Activated CD8-positive, alpha-beta T cell treated with anti-CD3 and anti-CD28 coated beads for 36 hours (primary cell): ENCODE results near the gene SLC24A3. TPM values are rescaled to one million over a fixed set of nuclear protein-coding genes. Genes with fewer than 3 reads are reported as not detected.
"Not testable (repeated sequence)": the region's sequence is repeated elsewhere in the genome, so short reads cannot be mapped to it uniquely, and the experiment has no call there.

Source experiments
- ATAC-seq: fragments of 200-7000 bp; cut with Tn5 transposase; one replicate; pipeline ENCODE4 v1.10.0; 2021; ENCODE audit warnings: mild to moderate bottlenecking, moderate library complexity
- CTCF ChIA-PET: fragments of 350-600 bp; sonication (Branson Sonifier 250); formaldehyde crosslinking; loops from one replicate; lab custom pipeline; 2021; ENCODE audit warnings: antibody characterized with exemption; lab: Charles Lee
- POLR2A ChIA-PET: fragments of 350-600 bp; sonication (Branson Sonifier 250); formaldehyde crosslinking; loops from one replicate; lab custom pipeline; 2021; ENCODE audit warnings: antibody characterized with exemption; lab: Charles Lee
- DNase-seq: peaks from one replicate; pipeline ENCODE4 v3.0.0-alpha.2; 2020
- H3K27ac Mint-ChIP-seq: one replicate; pipeline ENCODE4 v1.8.0; 2021; ENCODE audit warnings: mild to moderate bottlenecking, mixed read lengths
- H3K27me3 Mint-ChIP-seq: one replicate; pipeline ENCODE4 v1.8.0; 2021; ENCODE audit warnings: mixed read lengths
- H3K36me3 Mint-ChIP-seq: one replicate; pipeline ENCODE4 v1.8.0; 2021; ENCODE audit warnings: low read depth, mixed read lengths
- H3K4me1 Mint-ChIP-seq: one replicate; pipeline ENCODE4 v1.8.0; 2021; ENCODE audit warnings: low read depth, mixed read lengths
- H3K4me3 Mint-ChIP-seq: one replicate; pipeline ENCODE4 v1.8.0; 2021; ENCODE audit warnings: mild to moderate bottlenecking, moderate library complexity, mixed read lengths
- H3K9me3 Mint-ChIP-seq: one replicate; pipeline ENCODE4 v1.8.0; 2021; ENCODE audit warnings: mixed read lengths
- intact Hi-C: fragments of 100-400 bp; cut with micrococcal nuclease; formaldehyde crosslinking; loops from one replicate; pipeline ENCODE4 v1.10.0; 2022
- total RNA-seq, 2 experiments: library from RNA; stranded (reverse); gene quantifications; one replicate each; pipeline ENCODE4 v1.2.3, GENCODE V29; 2021
- TF ChIP-seq, protein P1 (sequence below): fragments of 200-600 bp; IDR thresholded peaks from one replicate; pipeline ENCODE4 v1.8.0; 2022; ENCODE audit warnings: antibody characterized with exemption, mild to moderate bottlenecking

The SLC24A3 gene
- total RNA-seq, 2 experiments from 2014 or later, result not detected

- Mint-ChIP-seq H3K27ac (no peak overlapping the region), H3K27me3 (peaks cover 10% of the 10 kb centered on the region), H3K4me3 (no peak overlapping the region), H3K4me1 (no peaks in the 10 kb centered on the region), H3K36me3 (no peaks in the 10 kb centered on the region), H3K9me3 (peaks cover 6% of the 10 kb centered on the region)
- CTCF ChIA-PET, result no interaction called here
- DNase-seq (no peak), ATAC-seq (no peak)
- POLR2A ChIA-PET, result no interaction called here
- TF ChIP-seq, protein P1, sequence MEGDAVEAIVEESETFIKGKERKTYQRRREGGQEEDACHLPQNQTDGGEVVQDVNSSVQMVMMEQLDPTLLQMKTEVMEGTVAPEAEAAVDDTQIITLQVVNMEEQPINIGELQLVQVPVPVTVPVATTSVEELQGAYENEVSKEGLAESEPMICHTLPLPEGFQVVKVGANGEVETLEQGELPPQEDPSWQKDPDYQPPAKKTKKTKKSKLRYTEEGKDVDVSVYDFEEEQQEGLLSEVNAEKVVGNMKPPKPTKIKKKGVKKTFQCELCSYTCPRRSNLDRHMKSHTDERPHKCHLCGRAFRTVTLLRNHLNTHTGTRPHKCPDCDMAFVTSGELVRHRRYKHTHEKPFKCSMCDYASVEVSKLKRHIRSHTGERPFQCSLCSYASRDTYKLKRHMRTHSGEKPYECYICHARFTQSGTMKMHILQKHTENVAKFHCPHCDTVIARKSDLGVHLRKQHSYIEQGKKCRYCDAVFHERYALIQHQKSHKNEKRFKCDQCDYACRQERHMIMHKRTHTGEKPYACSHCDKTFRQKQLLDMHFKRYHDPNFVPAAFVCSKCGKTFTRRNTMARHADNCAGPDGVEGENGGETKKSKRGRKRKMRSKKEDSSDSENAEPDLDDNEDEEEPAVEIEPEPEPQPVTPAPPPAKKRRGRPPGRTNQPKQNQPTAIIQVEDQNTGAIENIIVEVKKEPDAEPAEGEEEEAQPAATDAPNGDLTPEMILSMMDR, result no peak
- intact Hi-C loops, result no loop called here
Measured at GRCh38 chr20:19748681-19749080, 536.2 kb downstream of the SLC24A3 start.

DNA sequence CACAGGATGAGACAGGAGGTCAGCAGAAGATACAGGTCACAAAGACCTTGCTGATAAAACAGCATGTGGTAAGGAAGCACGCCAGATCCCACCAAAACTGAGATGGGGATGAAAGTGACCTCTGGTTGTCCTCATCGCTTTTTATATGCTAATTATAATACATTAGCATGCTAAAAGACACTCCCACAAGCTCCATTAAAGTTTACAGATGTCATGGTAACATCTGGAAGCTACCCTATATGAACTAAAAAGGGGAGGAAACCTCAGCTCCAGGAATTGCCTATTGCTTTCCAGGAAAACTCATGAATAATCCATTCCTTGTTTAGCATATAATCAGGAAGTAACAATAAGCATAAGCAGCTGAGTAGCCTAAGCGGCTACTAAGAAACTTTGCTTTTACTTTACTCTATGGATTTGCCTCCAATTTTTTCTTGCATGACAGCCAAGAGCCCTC lies 537.2 kb downstream of the SLC24A3 start:
- ChIA-PET POLR2A (no interaction called here), CTCF (no interaction called here)
- Mint-ChIP-seq H3K36me3 (no peaks in the 10 kb centered on the region), H3K27me3 (peaks cover 7% of the 10 kb centered on the region), H3K4me1 (no peaks in the 10 kb centered on the region), H3K9me3 (peaks cover 4% of the 10 kb centered on the region), H3K27ac (no peak overlapping the region), H3K4me3 (no peak overlapping the region)
- ATAC-seq, result no peak
- intact Hi-C loops, result no loop called here
- DNase-seq, result no peak
- TF ChIP-seq, protein P1, result no peak

- Mint-ChIP-seq H3K4me1 (no peaks in the 10 kb centered on the region), H3K27me3 (peaks cover 6% of the 10 kb centered on the region), H3K9me3 (peaks cover 4% of the 10 kb centered on the region), H3K27ac (no peak overlapping the region), H3K4me3 (no peak overlapping the region), H3K36me3 (no peaks in the 10 kb centered on the region)
- intact Hi-C loops, result no loop called here
- ATAC-seq, result no peak
- TF ChIP-seq, protein P1, result no peak
- ChIA-PET CTCF (no interaction called here), POLR2A (interaction anchor here (0.6 kb wide), 1 partner anchor 1986 kb away, joined by 3 read pairs; no protein-coding TSS in a partner anchor)
- DNase-seq, result no peak
Measured at GRCh38 chr20:19750101-19750606, 537.7 kb downstream of the SLC24A3 start.

DNA sequence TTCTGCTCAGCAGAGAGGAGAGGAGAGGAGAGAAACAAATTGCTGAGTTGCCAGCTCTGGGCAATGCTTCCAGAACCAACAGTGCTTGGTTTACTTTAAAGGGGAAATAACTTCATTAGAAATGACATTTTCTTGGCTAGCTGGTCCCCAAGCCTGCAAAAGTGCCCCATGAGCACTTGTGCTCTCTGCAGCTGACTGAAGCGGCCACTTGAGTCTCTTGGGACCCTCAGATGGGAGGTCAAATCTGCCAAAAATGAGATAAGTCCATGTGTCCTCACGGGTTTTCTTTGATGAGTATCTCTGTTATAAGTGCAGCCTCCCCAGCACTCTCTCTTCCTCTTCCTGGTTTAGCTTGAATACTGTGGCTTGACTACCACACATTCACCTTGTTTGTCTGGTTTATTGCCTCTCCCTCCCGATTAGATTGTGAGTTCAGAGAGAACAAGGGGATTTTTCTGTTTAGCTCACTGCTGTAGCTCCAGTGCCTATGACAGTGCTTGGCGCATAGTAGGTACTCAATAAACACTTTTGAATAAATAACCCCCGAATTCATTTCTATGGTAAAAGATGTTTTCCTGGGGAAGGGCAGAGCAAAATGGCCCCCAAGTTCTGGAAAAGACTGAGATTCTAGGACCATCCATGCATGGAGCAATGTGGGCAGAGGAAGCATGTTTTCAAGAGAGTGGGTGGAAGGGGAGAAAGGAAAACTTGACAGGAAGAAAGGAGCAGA lies 538.6 kb downstream of the SLC24A3 start:
- Mint-ChIP-seq H3K4me3 (no peak overlapping the region), H3K4me1 (no peaks in the 10 kb centered on the region), H3K9me3 (no peaks in the 10 kb centered on the region), H3K27me3 (peaks cover 8% of the 10 kb centered on the region), H3K36me3 (no peaks in the 10 kb centered on the region), H3K27ac (no peak overlapping the region)
- no peak for ATAC-seq
- intact Hi-C loops, result no loop called here
- ChIA-PET POLR2A (interaction anchor here (0.6 kb wide), 1 partner anchor 1987 kb away, joined by 3 read pairs; no protein-coding TSS in a partner anchor), CTCF (no interaction called here)
- no peak for DNase-seq
- TF ChIP-seq, protein P1, result no peak

GRCh38 chr20:19754201-19754600 lies 541.8 kb downstream of the SLC24A3 start:
- H3K27me3 Mint-ChIP-seq, result peaks cover 28% of the 10 kb centered on the region
- H3K4me3 Mint-ChIP-seq, H3K27ac Mint-ChIP-seq, H3K9me3 Mint-ChIP-seq, POLR2A ChIA-PET, H3K4me1 Mint-ChIP-seq, intact Hi-C loops, H3K36me3 Mint-ChIP-seq, ATAC-seq, CTCF ChIA-PET, DNase-seq: not testable (repeated sequence)
